Inferior parietal cortex (tissue), 1 donor: ENCODE results near the gene SFXN5.

Source experiments
- DNase-seq: peaks from one replicate; pipeline ENCODE4 v3.0.0-alpha.2; 2016; ENCODE audit errors: extremely low spot score

The SFXN5 gene

DNA sequence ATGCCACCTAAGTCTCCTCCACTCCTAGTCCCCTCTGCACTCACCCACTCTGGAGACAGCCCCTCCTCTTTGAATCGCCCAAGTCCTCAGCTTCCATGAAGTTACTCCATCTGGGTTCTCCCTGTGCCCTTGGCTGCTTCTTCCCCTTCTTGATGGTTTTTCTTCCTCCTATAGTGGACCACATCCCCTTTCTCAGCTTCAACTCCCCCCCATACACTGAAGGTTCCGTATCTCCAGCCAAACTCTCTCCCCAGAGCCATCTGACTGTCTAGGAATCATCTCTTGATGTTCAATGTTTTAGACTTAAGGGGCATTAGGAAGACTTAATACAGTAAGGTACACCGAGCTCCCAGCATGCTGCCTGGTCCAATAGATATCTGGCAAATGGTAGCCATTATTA is 114.6 kb downstream of the SFXN5 start:
- DNase-seq = no peak

DNA sequence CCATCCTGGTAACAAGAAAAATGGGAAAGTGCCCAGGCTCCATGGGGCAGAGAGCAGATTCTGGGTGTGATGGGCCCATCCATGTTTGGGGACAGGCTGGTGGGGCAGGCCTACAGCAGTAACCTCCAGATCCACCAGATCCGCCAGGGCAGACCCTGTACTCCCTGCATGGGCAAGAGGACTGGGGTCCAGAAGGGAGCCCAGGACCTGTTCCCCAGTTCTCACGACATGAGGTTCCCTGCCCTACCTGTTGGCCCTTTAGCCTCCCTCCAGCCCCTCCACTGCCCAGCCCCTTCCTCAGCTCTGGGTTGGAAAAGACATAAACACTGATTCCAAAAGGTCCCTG is 115.5 kb downstream of the SFXN5 start:
- no peak for DNase-seq

DNA sequence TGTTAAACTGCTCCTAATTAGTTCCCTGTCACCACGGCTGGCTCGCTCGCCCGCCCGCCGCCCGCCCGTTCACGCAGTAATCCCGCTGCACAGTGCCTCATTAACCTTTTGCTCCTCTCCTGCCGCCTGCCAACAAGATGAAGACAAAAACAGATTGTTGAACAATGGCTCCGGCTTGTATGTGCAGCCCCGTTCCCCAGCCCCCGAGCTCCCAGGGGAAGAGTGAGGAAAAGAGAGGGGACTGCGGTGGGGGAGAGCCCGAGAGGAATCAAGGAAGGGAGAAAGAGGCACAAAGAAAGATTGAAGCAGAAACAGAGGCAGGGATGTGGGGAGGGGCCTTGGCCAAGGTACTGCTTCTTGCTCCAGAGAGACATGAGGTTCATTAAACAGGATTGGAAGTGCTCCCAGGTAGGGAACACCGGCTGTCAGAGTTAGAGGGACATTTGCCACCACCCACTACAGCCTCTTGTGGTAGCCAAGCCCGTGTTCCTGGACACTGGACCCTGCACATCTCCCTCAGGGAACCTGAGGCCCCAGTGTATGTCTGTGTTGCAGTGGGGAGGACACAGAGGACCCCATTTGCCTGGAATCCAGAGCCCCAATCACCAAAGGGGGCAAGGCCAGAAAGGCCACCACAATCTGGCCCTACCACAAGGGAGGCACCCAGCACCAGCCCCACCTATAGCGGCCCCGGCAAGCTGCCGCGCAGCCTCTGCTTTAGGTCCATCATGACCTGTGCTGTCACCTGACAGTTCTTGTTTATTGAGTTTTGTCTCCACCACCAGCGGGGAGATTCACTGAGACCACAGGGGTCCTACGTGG is 116.1 kb downstream of the SFXN5 start:
- DNase-seq = no peak

DNA sequence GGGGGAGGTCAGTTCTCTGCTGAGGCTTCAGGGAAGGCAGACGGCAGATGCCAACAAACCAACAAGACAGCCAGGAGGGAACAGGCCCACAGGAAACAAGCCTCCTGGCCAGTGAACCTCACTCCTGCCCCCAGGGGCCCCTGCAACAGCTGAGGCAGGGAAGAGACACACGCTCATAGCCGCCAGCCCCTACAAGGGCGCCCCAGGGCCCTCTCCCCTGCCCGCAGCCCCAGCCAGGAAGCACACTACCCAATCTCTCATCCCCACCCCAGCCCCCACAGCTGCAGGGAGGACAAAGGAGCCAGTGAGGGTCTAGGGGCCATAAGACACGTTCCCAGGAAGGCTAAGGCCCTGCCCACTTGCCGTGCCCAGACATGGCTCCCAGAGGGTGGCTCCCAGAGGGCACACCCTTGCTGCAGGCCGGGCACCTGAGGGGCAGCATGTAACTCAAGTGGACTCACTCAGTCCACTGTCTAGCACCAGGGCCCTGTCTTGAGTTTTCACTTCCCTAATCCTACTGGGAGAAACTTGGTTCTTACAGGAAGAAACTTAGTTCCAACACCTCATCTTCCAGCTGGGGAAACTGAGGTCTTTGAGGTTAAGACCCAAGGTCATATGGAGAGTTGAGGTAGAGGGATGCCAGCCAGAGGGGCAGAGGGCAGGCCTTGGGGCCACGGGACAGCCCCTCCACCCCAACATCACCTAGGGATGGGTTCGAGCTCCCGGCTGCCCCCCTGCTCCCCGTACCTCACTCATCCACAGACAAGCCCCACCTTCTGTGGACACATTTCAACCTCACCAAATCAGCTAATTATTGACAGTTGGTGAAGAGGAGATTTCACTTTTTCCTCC is 116.9 kb downstream of the SFXN5 start:
- DNase-seq = no peak

DNA sequence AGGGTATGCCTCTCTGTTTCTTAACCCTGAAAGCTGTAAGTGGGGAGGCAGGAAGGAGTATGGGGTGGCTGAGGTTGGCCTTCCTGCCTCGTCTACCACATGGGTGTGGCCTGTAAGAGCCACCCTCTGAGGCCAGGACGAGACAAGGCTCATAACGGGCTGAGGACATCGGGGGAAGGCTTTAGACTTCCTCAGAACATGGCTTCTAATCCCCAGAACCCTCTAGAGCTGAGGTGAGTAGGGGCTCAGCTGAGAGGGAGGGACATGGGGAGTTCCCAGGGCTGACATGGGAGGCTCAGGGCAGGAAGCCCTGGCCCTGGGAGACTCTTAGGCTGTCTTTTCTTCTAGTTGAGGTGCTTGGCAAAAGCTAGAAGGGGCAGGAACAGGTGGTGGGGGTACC is 117.5 kb downstream of the SFXN5 start:
- DNase-seq = no peak

DNA sequence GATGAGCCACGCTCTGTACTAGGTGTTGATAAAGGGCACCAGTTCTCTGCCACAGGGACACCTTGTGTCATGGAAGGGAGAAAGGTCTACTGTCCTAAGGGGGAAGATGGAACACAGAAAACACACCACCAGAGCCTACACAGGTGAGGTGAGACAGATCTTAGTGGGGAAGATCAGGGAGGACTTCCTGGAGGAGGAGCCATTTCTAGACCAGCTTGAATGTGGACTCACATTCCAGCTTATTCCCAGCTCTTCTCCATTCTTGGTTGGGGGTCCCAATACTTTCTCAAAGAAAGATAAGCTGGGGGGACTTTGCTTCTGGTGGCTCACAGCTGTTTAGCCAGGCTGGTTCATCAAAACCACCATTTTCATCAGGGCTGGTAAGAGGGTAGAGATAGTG is 118.0 kb downstream of the SFXN5 start:
- DNase-seq = no peak

DNA sequence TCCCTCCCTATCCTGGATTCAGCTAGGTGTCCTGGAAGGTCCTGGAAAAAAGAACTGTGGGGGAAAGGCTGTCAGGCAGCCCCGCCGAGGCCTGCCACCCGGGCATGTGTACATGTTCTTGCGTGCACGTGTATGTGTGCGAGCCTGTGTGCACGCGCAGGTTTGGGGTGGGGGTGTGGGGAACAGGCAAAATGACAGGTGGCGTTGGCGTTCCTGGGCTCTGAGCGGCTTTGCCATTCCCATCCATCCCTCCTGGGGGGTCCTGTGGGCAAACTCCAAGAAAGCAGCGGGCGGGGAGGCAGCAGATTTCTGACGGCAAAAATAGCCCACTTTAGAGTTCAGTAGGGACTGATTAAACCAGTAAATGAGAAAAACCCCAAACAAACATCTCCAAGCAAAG is 118.6 kb downstream of the SFXN5 start:
- no peak for DNase-seq

DNA sequence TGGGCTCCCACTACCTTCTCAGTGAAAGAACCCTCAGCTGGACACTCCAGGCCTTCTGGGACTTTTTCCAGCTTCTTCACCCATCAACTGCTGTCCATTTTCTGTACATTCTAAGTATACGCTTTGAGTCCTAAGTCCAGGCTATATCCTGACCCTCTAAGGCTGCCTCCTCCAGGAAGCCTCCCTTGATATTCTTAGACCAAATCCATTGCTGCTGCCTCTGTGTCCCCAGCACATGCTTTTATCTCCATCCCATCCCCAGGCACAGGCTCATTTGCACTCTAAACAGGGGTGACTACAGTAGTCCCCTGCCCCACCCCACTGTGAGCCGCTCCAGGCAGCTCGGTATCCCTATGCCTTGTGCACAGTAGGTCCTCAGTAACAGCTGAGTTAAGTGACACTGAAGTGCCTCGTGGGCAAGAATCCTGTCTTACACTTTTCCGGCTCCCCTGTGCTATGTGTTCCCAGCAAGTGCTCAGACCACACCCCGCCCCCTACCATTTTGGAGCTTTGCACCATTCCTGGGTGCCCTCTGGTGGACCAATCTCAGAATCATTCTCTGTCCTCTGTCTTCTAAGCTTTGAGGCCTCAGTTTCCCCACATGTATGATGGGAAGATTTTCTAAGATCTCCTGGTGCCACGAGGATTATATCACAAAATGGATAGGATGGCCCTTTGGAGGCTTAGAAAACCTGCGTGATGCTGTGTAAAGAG is 119.2 kb downstream of the SFXN5 start:
- no peak for DNase-seq

DNA sequence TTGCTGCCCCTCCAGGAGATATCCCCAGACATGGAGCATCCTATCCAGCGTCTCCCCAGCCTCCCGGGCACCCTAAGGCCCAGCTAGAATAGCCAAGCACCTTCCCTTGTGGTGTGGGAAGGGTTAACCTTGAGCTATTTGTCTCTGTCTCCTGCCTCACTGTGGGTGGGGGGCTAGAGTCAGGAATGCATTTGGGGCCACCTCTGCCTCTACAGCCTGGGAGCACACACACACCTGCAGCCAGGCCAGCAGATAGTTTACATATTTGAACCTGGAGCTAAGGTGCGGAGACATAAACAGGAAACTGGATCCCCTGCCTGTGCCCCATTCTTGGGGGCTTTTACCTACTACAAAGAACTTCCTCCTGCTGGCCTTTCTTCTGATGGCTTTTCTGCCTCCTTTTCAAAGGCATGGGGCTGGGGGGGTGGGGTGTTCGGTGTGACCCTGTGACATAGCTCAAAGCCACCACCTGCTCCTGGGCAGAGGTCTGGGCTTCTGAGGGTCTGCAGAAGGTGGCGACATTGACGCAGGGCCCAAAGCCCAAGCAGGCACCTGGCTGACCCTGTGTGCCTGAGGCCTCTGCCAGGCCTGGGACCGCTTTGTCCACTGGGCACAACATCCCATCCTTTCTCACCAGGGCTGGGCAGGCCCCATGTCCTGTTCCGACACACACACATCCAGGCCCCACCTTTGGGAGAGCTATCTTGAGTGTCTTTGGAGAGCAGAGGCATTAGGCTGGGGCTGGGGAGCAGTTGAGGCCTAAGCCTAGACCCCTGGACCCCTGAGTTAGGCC is 120.0 kb downstream of the SFXN5 start:
- no peak for DNase-seq

DNA sequence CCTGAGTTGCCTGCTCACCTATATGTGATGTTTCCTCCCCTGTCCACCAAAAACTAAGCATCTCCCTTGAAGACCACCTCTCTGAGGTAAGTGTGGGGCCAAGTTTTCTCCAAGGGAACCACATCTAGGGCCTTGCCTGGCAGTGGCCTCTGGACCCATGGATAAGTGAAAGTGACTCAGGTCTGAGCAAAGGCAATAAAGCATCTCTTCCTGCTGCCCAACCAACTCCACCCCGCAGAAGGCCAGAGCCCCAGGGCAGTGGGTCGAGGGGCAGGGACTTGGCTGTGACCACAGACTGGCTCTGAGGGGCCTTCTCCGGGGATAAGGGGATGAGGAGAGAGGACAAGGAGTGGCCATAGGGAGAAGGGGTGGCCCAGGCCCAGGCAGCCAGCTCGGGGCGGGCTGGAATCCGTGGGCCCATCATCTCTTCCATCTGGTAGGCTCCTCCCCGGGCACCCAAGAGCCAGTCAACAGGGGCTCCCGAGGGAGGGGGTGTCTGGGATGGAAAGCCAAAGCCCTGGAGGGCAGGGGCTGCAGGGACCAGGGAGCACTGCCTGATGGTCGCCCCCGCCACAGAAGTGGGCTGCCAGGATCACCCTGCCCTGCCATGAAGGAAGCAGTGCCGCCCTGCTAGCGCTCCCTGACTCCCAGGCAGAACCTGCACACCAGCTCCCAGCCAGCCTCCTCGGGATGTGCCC is 120.8 kb downstream of the SFXN5 start:
- DNase-seq = no peak

DNA sequence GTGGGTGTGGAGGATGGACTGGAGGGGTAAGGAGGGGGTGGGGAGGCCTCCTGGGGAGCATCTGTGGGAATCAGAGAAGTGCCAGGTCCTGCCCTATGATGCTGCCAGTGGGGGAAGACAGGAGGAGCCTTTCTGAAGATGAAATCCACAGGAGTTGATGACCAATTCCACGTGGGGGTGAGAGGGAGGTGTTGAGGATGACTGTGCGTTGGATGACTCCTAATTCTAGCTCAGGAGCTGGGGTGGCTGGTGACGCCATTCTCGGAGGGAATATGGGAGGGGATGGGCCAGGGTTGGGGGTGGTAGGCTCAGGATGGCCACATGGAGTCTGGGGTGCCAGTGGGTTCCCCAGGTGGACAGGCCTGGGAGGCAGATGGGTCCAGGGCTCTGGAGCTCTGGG is 121.9 kb downstream of the SFXN5 start:
- no peak for DNase-seq

DNA sequence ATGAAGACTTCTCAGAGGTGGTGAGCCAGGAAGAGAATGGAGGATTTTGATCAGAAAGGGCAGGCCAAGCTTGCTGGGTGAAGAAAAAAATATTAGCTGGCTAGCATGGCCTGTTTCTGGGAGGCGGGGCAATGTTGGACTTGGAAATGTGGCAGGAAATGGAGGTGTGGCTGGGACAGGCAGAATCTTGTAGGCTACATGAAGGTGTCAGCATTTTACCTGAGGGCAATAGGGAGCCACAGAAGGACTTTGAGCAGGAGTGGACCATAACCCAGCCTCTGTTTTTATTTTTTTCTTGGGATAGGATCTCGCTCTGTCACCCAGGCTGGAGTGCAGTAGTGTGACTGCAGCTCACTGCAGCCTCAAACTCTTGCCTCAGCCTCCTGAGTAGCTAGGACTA is 122.5 kb downstream of the SFXN5 start:
- no peak for DNase-seq

DNA sequence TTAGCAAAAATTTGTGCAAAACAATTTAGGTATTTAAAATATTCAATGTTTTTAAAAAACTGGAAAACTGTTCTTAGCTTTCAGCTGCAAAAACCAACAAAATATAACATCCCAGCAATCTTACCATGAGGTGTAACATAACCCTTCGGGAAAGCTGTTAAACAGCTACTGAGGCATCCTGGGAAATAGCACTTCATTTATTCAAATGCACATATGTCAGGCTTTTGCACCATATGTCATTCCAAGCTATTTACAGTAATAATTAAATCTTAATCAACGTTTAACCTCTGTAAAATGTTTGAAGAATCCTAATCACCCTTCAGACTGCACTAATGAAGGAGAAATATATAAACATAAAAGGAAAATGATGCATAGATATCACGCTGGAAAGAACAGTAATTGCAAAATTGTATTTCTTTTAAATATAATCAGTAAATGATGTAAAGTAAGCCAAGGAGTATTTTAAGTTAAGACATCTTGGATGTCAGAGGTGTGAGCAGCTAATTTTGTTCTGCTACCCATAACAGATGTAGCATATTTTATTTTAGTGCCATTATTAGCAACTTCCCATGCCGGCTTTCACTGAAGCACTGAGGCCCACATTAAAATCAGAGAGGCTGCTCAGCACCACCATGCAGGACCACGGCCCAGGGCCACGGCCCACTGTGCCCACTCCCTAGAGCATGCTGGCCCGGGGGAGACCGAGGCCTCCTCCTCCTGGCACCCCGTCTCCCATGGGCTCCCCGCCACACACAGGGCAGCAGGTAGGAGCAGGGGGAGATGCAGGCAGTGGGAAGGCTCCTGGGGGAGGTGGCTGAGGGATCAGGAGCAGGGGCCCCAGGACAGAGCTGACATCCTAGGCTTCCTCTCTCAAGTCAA is 123.3 kb downstream of the SFXN5 start:
- peak; percentile 53 for DNase-seq

DNA sequence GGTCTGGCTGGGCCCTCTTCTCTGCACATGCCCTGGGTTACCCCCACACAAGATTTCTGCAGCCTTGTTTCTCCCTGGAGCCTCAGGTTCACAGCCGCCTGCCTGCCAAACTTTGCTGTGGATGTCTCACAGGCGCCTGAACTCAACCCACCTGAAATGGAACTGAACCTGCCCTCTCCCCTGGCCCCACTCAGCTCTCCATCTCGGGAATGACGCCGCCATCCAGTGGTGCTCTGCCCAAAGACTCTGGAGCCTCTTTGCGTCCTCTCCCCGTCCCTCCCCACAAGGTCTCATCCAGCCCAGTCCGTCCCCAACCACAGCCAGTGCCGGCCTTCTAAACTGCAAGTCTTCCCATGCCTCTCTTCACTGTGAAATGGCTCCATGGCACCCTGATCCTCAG is 125.0 kb downstream of the SFXN5 start:
- no peak for DNase-seq

DNA sequence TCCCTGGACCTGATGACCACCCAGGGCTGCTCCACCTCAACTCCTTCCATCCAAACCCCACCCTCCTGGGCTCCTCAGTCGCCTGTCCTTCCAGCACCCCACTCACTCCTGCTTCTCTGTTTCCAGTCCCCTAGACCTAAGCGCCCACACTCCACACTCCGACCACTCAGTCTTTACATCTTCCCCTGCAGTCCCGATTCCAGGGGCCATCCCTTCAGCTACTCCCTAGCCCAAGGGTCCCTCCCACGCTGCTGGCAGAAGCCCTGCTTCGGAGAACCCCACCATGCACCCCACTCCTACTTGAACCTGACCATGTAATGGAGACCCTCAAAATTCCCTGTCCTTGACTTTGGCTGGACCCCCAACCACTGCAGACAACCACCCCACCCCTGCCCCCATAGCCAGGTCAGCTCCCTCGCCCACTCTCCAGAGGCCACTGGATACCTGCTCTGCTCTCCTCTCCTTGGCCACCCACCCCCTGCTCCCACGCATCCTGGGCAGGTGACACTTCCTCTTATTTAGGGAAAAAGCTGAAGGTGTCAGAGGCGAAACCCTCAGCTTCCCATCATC is 126.0 kb downstream of the SFXN5 start:
- DNase-seq = no peak

DNA sequence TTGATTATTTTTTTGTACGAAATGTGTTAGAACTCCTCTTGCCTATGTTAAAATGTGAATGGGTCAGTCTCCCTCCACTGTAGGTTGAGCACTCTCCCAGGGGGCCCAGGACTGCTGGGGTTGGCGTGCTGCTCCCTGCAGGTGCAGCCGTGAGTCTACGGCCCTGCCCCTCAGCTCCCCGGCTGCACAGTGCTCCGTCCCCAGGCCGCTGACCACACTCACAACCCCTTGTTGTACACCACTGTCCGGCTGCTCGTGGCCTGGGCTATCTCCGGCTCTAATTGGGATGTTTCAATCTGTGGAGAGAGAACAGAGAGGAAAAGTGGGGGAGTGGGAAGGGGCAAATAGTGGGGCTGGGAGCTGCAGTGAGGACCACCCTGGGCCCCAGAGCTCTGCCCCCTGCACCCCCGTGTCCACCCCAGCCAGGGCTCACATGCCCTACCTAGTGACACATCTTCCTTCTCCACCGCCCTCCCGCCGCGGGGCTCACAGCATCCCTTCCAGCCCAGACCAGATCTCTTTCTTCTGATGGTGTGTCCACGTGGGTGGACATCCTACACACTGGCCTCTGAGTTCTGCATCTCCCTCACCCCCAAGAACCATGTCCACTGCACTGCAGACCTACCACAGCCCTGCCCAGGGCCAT is 126.6 kb downstream of the SFXN5 start:
- DNase-seq = no peak

DNA sequence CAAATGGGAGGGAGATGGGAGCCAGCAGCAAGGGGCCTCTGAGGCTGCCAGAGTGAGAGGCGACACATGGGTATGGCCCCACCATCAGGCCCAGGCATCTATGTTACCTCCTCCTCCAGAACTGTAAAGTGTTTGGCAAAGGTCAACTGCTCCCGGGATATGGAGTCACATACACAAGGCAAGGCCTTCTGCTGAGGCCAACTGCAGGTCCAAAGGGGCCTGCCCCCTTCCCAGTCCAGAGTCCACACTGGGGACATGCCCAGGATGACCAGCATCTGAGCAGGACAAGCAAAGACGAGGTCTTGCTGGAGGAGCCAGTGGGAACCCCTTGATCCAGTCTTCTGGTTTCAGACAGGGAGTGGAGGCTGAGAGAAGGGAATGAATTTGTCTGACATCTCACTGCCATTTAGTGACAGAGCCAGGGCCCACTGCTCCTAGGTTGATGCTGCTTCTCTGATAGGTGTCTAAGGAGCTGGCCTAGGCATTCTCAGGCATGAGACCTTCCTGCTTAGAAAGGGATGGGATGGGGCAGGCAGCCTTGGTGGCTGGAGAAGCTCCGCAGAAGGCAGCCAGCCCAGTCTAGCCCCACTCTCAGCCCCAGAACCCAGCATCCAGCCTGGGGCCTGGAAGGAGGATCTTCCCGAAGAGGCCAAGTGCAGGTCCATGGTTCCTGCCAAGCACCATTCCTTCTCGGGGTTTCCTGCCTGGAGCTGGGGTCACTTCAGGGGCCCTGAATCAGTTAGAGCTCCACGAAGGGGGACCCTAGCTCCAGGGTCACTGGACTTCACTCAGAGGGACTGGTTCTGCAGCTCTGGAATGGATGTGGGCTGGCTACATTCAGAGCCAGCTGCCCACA is 127.7 kb downstream of the SFXN5 start:
- no peak for DNase-seq

DNA sequence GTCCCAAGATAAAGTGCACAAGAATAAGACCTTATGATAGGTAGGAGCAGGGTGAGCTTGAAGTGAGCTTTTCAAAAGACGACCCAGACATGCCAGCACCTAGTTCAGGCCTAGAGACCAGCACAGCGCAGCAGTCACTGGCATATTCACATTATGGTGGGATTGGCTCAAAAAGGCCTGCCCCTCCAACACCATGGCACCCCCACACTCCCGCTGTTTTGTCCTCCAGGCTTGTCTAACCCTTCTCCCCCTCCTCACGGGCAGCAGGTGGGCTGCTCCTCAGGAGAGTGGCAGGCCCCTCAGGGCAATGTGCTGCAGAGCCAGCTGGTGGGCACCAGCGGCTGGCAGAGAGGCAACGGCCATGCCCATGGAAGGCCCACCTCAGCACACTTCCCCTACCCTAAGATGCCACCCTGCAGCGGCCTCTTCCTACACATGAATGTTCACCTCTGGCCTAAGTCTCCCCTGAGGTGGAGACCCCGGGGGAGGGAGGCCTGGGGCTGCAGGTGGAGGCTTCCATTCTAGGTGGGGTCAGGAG is 128.6 kb downstream of the SFXN5 start:
- DNase-seq = no peak
